GM19468 (cell line): Measurements from ENCODE around the gene SMIM14.
"Not testable (repeated sequence)": the region's sequence is repeated elsewhere in the genome, so short reads cannot be mapped to it uniquely, and the experiment has no call there.

Experiments used
- ATAC-seq: cut with Tn5 transposase; IDR thresholded peaks from one replicate; pipeline ENCODE4 v1.9.1; 2021; ENCODE audit warnings: mild to moderate bottlenecking, moderate library complexity, moderate number of reproducible peaks; ENCODE audit not compliant: unreplicated experiment; ENCODE audit errors: extremely low read depth

The SMIM14 gene

GRCh38 chr4:39648827-39649558 is 10.3 kb upstream of the SMIM14 start:
- ATAC-seq: no peak

GRCh38 chr4:39648213-39648612 is 9.5 kb upstream of the SMIM14 start:
- ATAC-seq: no peak

- no peak for ATAC-seq
Measured at GRCh38 chr4:39642885-39643552, 4.4 kb upstream of the SMIM14 start.

GRCh38 chr4:39641451-39641850 is 2.8 kb upstream of the SMIM14 start:
- no peak for ATAC-seq

- no peak for ATAC-seq
Measured at GRCh38 chr4:39637586-39638353, 895 bp downstream of the SMIM14 start.

GRCh38 chr4:39637221-39637585 is 1.5 kb downstream of the SMIM14 start:
- ATAC-seq: no peak

- ATAC-seq: no peak
Measured at GRCh38 chr4:39636531-39637184, 2.0 kb downstream of the SMIM14 start.

GRCh38 chr4:39635023-39635422 is 3.6 kb downstream of the SMIM14 start:
- no peak for ATAC-seq

- ATAC-seq: no peak
Measured at GRCh38 chr4:39631700-39632079, 7.0 kb downstream of the SMIM14 start.

GRCh38 chr4:39627413-39627812 is 11.3 kb downstream of the SMIM14 start:
- ATAC-seq: no peak

GRCh38 chr4:39626913-39627312 is 11.8 kb downstream of the SMIM14 start:
- ATAC-seq: no peak

- ATAC-seq: peak; percentile 57
Measured at GRCh38 chr4:39626261-39626660, 12.4 kb downstream of the SMIM14 start.

- no peak for ATAC-seq
Measured at GRCh38 chr4:39621582-39621981, 17.1 kb downstream of the SMIM14 start.

GRCh38 chr4:39620551-39621313 is 17.9 kb downstream of the SMIM14 start:
- ATAC-seq: no peak

- ATAC-seq: no peak
Measured at GRCh38 chr4:39617534-39617933, 21.1 kb downstream of the SMIM14 start.

GRCh38 chr4:39616651-39617050 is 22.0 kb downstream of the SMIM14 start:
- no peak for ATAC-seq

GRCh38 chr4:39616112-39616511 is 22.6 kb downstream of the SMIM14 start:
- not testable (repeated sequence) for ATAC-seq

GRCh38 chr4:39614487-39615162 is 24.0 kb downstream of the SMIM14 start:
- ATAC-seq: no peak

- ATAC-seq: no peak
Measured at GRCh38 chr4:39613093-39613656, 25.5 kb downstream of the SMIM14 start.
